Nephron (organoid): ENCODE results near the gene CA5A.
"Not testable (repeated sequence)": the region's sequence is repeated elsewhere in the genome, so short reads cannot be mapped to it uniquely, and the experiment has no call there.

Experiments
- H3K27ac Mint-ChIP-seq, 3 experiments: 2 replicates each; pipeline ENCODE4 v1.8.0; 2020; ENCODE audit warnings: mixed read lengths in 3 of 3, mild to moderate bottlenecking in 2 of 3, moderate library complexity in 1 of 3
- H3K27me3 Mint-ChIP-seq: 2 replicates; pipeline ENCODE4 v1.8.0; 2021; ENCODE audit warnings: low read depth, mild to moderate bottlenecking, moderate library complexity, mixed read lengths
- H3K36me3 Mint-ChIP-seq: 2 replicates; pipeline ENCODE4 v1.8.0; 2020; ENCODE audit warnings: low read depth, mixed read lengths
- H3K4me1 Mint-ChIP-seq: 2 replicates; pipeline ENCODE4 v1.8.0; 2020; ENCODE audit warnings: mixed read lengths
- H3K4me3 Mint-ChIP-seq, 3 experiments: 2 replicates each; pipeline ENCODE4 v1.8.0; 2020; ENCODE audit warnings: mild to moderate bottlenecking in 3 of 3, mixed read lengths in 3 of 3, moderate library complexity in 2 of 3
- H3K9me3 Mint-ChIP-seq: 2 replicates; pipeline ENCODE4 v1.8.0; 2020; ENCODE audit warnings: mixed read lengths
- CTCF ChIP-seq, 3 experiments: fragments of 200-600 bp; sonication (generic); IDR thresholded peaks; one replicate each; pipeline ENCODE4 v1.5.0; 2021; ENCODE audit warnings: antibody characterized with exemption in 3 of 3; ENCODE audit not compliant: unreplicated experiment in 3 of 3

The CA5A gene

GRCh38 chr16:87933140-87933495 lies 3.2 kb downstream of the CA5A start:
- H3K4me1 Mint-ChIP-seq, result no peaks in the 10 kb centered on the region
- H3K27me3 Mint-ChIP-seq, result peaks cover 15% of the 10 kb centered on the region
- no peak overlapping the region for H3K27ac Mint-ChIP-seq
- H3K9me3 Mint-ChIP-seq, result no peaks in the 10 kb centered on the region
- no peak for TF ChIP-seq CTCF (IDR thresholded peaks at IDR 0.05; ENCODE audit: unreplicated experiment in 3 of 3)
- H3K36me3 Mint-ChIP-seq, result no peaks in the 10 kb centered on the region
- no peak overlapping the region for H3K4me3 Mint-ChIP-seq

GRCh38 chr16:87932475-87933139 lies 3.7 kb downstream of the CA5A start:
- H3K27ac Mint-ChIP-seq, H3K9me3 Mint-ChIP-seq, H3K4me1 Mint-ChIP-seq: not testable (repeated sequence)

GRCh38 chr16:87931504-87931903 lies 4.8 kb downstream of the CA5A start:
- Mint-ChIP-seq H3K9me3 (no peaks in the 10 kb centered on the region), H3K27ac (no peak overlapping the region), H3K36me3 (no peaks in the 10 kb centered on the region), H3K4me1 (peaks cover under 1% of the 10 kb centered on the region), H3K27me3 (peaks cover 10% of the 10 kb centered on the region), H3K4me3 (no peak overlapping the region)
- no peak for TF ChIP-seq CTCF (IDR thresholded peaks at IDR 0.05; ENCODE audit: unreplicated experiment in 3 of 3)

More at GRCh38 chr16:87932475-87933139, 3.7 kb downstream of the CA5A start:
- not testable (repeated sequence) for H3K4me3 Mint-ChIP-seq, H3K36me3 Mint-ChIP-seq
- H3K27me3 Mint-ChIP-seq, result peaks cover 15% of the 10 kb centered on the region

GRCh38 chr16:87930456-87930855 lies 5.9 kb downstream of the CA5A start:
- no peak overlapping the region for H3K4me3 Mint-ChIP-seq

GRCh38 chr16:87929986-87930385 lies 6.3 kb downstream of the CA5A start:
- no peak overlapping the region for H3K27ac Mint-ChIP-seq
- no peaks in the 10 kb centered on the region for H3K9me3 Mint-ChIP-seq
- no peak overlapping the region for H3K4me3 Mint-ChIP-seq
- H3K27me3 Mint-ChIP-seq, result peaks cover 10% of the 10 kb centered on the region
- peaks cover 7% of the 10 kb centered on the region for H3K4me1 Mint-ChIP-seq
- H3K36me3 Mint-ChIP-seq, result no peaks in the 10 kb centered on the region
- no peak for TF ChIP-seq CTCF (IDR thresholded peaks at IDR 0.05; ENCODE audit: unreplicated experiment in 3 of 3)

More at GRCh38 chr16:87930456-87930855, 5.9 kb downstream of the CA5A start:
- peak in 2 of 3 experiments; percentile 22 to 26 for TF ChIP-seq CTCF (IDR thresholded peaks at IDR 0.05; ENCODE audit: unreplicated experiment in 3 of 3)
- Mint-ChIP-seq H3K9me3 (no peaks in the 10 kb centered on the region), H3K27ac (no peak overlapping the region), H3K36me3 (no peaks in the 10 kb centered on the region), H3K27me3 (peaks cover 10% of the 10 kb centered on the region), H3K4me1 (peaks cover 4% of the 10 kb centered on the region)

- Mint-ChIP-seq H3K4me1 (peaks cover 19% of the 10 kb centered on the region), H3K4me3 (no peak overlapping the region), H3K27me3 (peaks cover 24% of the 10 kb centered on the region), H3K36me3 (no peaks in the 10 kb centered on the region), H3K27ac (no peak overlapping the region), H3K9me3 (no peaks in the 10 kb centered on the region)
- TF ChIP-seq CTCF (IDR thresholded peaks at IDR 0.05; ENCODE audit: unreplicated experiment in 3 of 3), result no peak
Measured at GRCh38 chr16:87927195-87927562, 9.2 kb downstream of the CA5A start.
